ENCODE results near the gene DHRS3. TPM values are rescaled to one million over a fixed set of nuclear protein-coding genes. Genes with fewer than 3 reads are reported as not detected.
A peak's percentile ranks its signal among the peaks of the same experiment; 100 is the strongest.

DHRS3 gene
- total and polyA plus RNA-seq, 2 of the 13 experiments (the other 11 are each of a cell fraction or from before 2014, with no cell fraction given) = 48.5 to 90.5 TPM

- no peaks in the 10 kb centered on the region for H3K79me2 ChIP-seq (ENCODE audit: insufficient read depth, low read length)
- H3K27ac ChIP-seq (ENCODE audit: extremely low read length, insufficient read depth, low read length) = no peak overlapping the region
- DNase-seq (ENCODE audit: low spot score) = peak; percentile 90
- peak overlapping the region in 2 of 3 experiments; percentile 10 to 40; a peak in 1 of 6 replicates for H3K4me3 ChIP-seq (replicated peaks in 1 of 3; ENCODE audit: insufficient read depth in 1 of 3, low read depth in 2 of 3, low read length in 3 of 3)
- POLR2A ChIA-PET = interaction anchor here (0.8 to 2.5 kb wide), 10 partner anchors 11 to 71 kb away, joined by 3 to 14 read pairs (median 4); no protein-coding TSS in a partner anchor
- peak overlapping the region; percentile 65 for H3K4me2 ChIP-seq (ENCODE audit: low read depth, low read length)
- CTCF ChIA-PET (ENCODE audit: low intra/inter-chr PET ratio, low total read pairs) = no interaction called here
- no TSS peak for BruUV-seq (replicated peaks)
- H2AFZ ChIP-seq (ENCODE audit: low read length) = no peak overlapping the region
- peaks cover 81% of the 10 kb centered on the region for H3K4me1 ChIP-seq (ENCODE audit: insufficient read depth, low read length)
- H3K9ac ChIP-seq (ENCODE audit: insufficient read depth, low read depth, low read length) = peak overlapping the region; percentile 26; the same call in 1 of the 2 replicates
- no peaks in the 10 kb centered on the region for H4K20me1 ChIP-seq (ENCODE audit: insufficient read depth, low read length)
- ATAC-seq = peak; percentile 47
- 13% methylated on average over 29 of the region's 31 CpGs for WGBS (ENCODE audit: low lambda C conversion rate)
- FAIRE-seq = peak; percentile 42
- no peaks in the 10 kb centered on the region for H3K36me3 ChIP-seq (replicated peaks in 1 of 2; ENCODE audit: control insufficient read depth in 1 of 2, insufficient read depth in 2 of 2, low read length in 2 of 2)
- in situ Hi-C loops (cut with HindIII; ENCODE audit: extremely low pct_ligation_motif_present, low pct_unique_long_range_greater_than_20kb) = loop anchor here (5.0 kb wide), 1 partner anchor 68 kb away; the partner anchor contains the start of gene DHRS3
- H3K9me3 ChIP-seq (ENCODE audit: low read length) = no peaks in the 10 kb centered on the region
- H3K27me3 ChIP-seq (ENCODE audit: control insufficient read depth in 1 of 2, insufficient read depth in 2 of 2, low read length in 2 of 2) = peaks cover 2 to 14% of the 10 kb centered on the region in 2 experiments; a peak in 3 of 5 replicates
- intact Hi-C loops (cut with micrococcal nuclease; ENCODE audit: unreplicated experiment) = no loop called here
- TF ChIP-seq FOXA1 (IDR thresholded peaks at IDR 0.05) (no peak), FOXA1 (CRISPR knock-in tag; IDR thresholded peaks at IDR 0.05) (peak; percentile 58), SKI (IDR thresholded peaks at IDR 0.05; ENCODE audit: partially characterized antibody) (peak; percentile 54), ATF4 (CRISPR knock-in tag; IDR thresholded peaks at IDR 0.05) (peak in 1 of 2 experiments; percentile 39; a peak in 1 of 4 replicates), ZGPAT (CRISPR knock-in tag; IDR thresholded peaks at IDR 0.05) (no peak; the same call in 1 of the 2 replicates), SIX1 (CRISPR knock-in tag; IDR thresholded peaks at IDR 0.05; ENCODE audit: borderline replicate concordance) (no peak), RBM22 (optimal IDR thresholded peaks at IDR 0.05; ENCODE audit: low read length) (no peak), ZNF891 (CRISPR knock-in tag; IDR thresholded peaks at IDR 0.05) (0 out of 2 replicates have a peak, but pooled peaks have one; percentile 8), ZNF687 (CRISPR knock-in tag; IDR thresholded peaks at IDR 0.05) (peak; percentile 81), PHF5A (CRISPR knock-in tag; IDR thresholded peaks at IDR 0.05; ENCODE audit: low read depth, unreplicated experiment) (peak; percentile 58), ZMYM2 (CRISPR knock-in tag; IDR thresholded peaks at IDR 0.05) (0 out of 2 replicates have a peak, but pooled peaks have one; percentile 13), ZNF343 (CRISPR knock-in tag; IDR thresholded peaks at IDR 0.05) (no peak), BHLHE40 (IDR thresholded peaks at IDR 0.05; ENCODE audit: low read length) (peak; percentile 90), XRCC5 (optimal IDR thresholded peaks at IDR 0.05; ENCODE audit: low read length) (peak; percentile 45), ZMAT3 (CRISPR knock-in tag; conservative IDR thresholded peaks at IDR 0.05) (0 out of 2 replicates have a peak, but pooled peaks have one; percentile 13), PTBP1 (IDR thresholded peaks at IDR 0.05; ENCODE audit: low read depth, low read length, poor library complexity, severe bottlenecking) (no peak), JUND (CRISPR knock-in tag; IDR thresholded peaks at IDR 0.05) (peak; percentile 71; the same call in 1 of the 2 replicates)
Observed at GRCh38 chr1:12549460-12550349, 68.3 kb downstream of the DHRS3 start.
